Neural progenitor cell (in vitro differentiated cells): ENCODE measurements around the gene ABHD2. TPM values are rescaled to one million over a fixed set of nuclear protein-coding genes. Genes with fewer than 3 reads are reported as not detected.

Source experiments
- DNase-seq: peaks from one replicate; pipeline ENCODE4 v3.0.0-alpha.2; 2016; ENCODE audit warnings: low spot score
- H2AFZ ChIP-seq: fragments of 200-600 bp; sonication (generic); replicated peaks from 2 replicates; pipeline ENCODE4 v1.6.1; 2016; ENCODE audit warnings: antibody characterized with exemption
- H3F3A ChIP-seq: fragments of 200-600 bp; sonication (generic); 2 replicates; pipeline ENCODE4 v1.6.1; 2016; ENCODE audit warnings: antibody characterized with exemption, low read depth
- H3K27ac ChIP-seq: fragments of 200-600 bp; sonication (generic); 2 replicates; pipeline ENCODE4 v1.5.1; 2016; ENCODE audit warnings: mild to moderate bottlenecking
- H3K27me3 ChIP-seq: fragments of 200-600 bp; sonication (generic); 2 replicates; pipeline ENCODE4 v1.6.1; 2016; ENCODE audit warnings: mild to moderate bottlenecking, moderate library complexity
- H3K36me3 ChIP-seq: fragments of 200-600 bp; sonication (generic); 2 replicates; pipeline ENCODE4 v1.5.1; 2016
- H3K4me1 ChIP-seq: fragments of 200-600 bp; sonication (generic); 2 replicates; pipeline ENCODE4 v1.6.1; 2016; ENCODE audit warnings: mixed run types
- H3K4me2 ChIP-seq: fragments of 200-600 bp; sonication (generic); 2 replicates; pipeline ENCODE4 v1.6.1; 2016
- H3K4me3 ChIP-seq: fragments of 200-600 bp; sonication (generic); 2 replicates; pipeline ENCODE4 v1.5.1; 2016
- H3K79me2 ChIP-seq: fragments of 200-600 bp; sonication (generic); 2 replicates; pipeline ENCODE4 v1.6.1; 2016; ENCODE audit warnings: low read depth
- H3K9ac ChIP-seq: fragments of 200-600 bp; sonication (generic); 2 replicates; pipeline ENCODE4 v1.6.1; 2016
- H3K9me3 ChIP-seq: fragments of 200-600 bp; sonication (generic); 2 replicates; pipeline ENCODE4 v1.5.1; 2016; ENCODE audit warnings: low read depth
- H4K20me1 ChIP-seq: fragments of 200-600 bp; sonication (generic); 2 replicates; pipeline ENCODE4 v1.6.1; 2016; ENCODE audit warnings: low read depth
- H3K27ac Mint-ChIP-seq: 3 replicates; pipeline ENCODE4 v1.8.0; 2021; ENCODE audit warnings: mixed read lengths
- H3K27me3 Mint-ChIP-seq: 2 replicates; pipeline ENCODE4 v1.8.0; 2022; ENCODE audit warnings: low read depth, mild to moderate bottlenecking, inconsistent platforms, moderate library complexity, mixed read lengths; ENCODE audit not compliant: insufficient read depth
- H3K36me3 Mint-ChIP-seq: 3 replicates; pipeline ENCODE4 v1.8.0; 2021; ENCODE audit warnings: mixed read lengths
- H3K4me1 Mint-ChIP-seq: 3 replicates; pipeline ENCODE4 v1.8.0; 2021; ENCODE audit warnings: mixed read lengths
- H3K4me3 Mint-ChIP-seq: 3 replicates; pipeline ENCODE4 v1.8.0; 2021; ENCODE audit warnings: mild to moderate bottlenecking, moderate library complexity, mixed read lengths
- H3K9me3 Mint-ChIP-seq: 3 replicates; pipeline ENCODE4 v1.8.0; 2020; ENCODE audit warnings: mixed read lengths
- CTCF ChIP-seq: fragments of 200-600 bp; sonication (generic); IDR thresholded peaks from 2 replicates; pipeline ENCODE4 v1.5.1; 2017; ENCODE audit warnings: antibody characterized with exemption, mild to moderate bottlenecking
- EZH2 ChIP-seq: fragments of 200-600 bp; sonication (generic); IDR thresholded peaks from 2 replicates; pipeline ENCODE4 v1.6.1; 2017; ENCODE audit warnings: antibody characterized with exemption, mild to moderate bottlenecking, moderate library complexity
- EZH2phosphoT487 ChIP-seq: fragments of 200-600 bp; sonication (generic); IDR thresholded peaks from 2 replicates; pipeline ENCODE4 v1.6.1; 2017; ENCODE audit warnings: antibody characterized with exemption
- total RNA-seq: library from RNA; depleted of rRNA; stranded (reverse); fragments of >200 nt; gene quantifications from 2 replicates; pipeline ENCODE4 v1.2.3, GENCODE V29; 2015; ENCODE audit warnings: low replicate concordance

Gene ABHD2
- total RNA-seq, 1 donor from 2014 or later = 10.9 TPM

DNA sequence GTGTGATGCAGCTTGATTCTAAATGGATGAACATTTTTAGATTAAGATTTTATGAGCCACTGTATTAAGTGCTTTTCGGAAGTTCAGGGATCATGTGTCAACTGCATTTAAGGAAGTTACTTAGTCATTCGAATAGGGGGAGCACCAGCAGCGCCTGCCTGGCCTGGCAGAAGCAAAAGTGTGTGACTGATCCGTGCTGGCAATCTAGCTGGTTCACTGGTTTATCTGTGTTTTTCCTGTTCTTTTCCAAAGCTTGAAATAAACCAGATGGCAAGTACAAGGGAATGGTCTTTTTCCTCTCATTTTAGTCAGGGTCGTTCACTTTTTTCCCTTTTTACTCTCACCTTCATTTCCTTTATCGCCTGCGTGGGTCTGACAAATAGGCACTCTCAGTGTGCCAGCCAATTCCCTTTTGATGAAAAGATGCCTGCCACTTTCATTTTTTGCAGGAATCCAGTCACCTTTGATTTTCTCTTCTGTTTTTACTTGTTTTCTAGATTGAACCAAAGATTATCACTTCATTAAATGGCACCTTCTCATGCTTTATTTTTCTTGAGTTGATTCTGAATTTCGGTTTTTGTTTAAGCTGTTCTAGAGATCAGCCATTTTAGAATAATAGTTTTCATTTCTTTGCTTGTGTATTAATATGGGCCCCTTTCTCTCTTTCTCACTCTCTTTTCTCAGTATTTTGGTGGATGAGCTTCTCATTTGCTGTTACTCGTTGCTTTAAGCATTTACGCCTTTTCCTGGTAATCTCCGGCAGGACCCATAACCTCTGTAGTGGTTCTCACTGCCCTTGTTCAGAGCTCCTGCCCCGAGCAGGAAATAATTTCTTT is 2.8 kb downstream of the ABHD2 start:
- Mint-ChIP-seq H3K9me3 (no peaks in the 10 kb centered on the region), H3K4me3 (no peak overlapping the region), H3K4me1 (peaks cover 37% of the 10 kb centered on the region), H3K36me3 (no peaks in the 10 kb centered on the region), H3K27ac (no peak overlapping the region), H3K27me3 (peaks cover 3% of the 10 kb centered on the region)
- H3K9me3 ChIP-seq = no peaks in the 10 kb centered on the region
- no peaks in the 10 kb centered on the region for H3K27me3 ChIP-seq
- H4K20me1 ChIP-seq = no peaks in the 10 kb centered on the region
- no peak overlapping the region for H3K4me2 ChIP-seq
- H3F3A ChIP-seq = peaks cover 12% of the 10 kb centered on the region
- H2AFZ ChIP-seq = no peak overlapping the region
- no peaks in the 10 kb centered on the region for H3K79me2 ChIP-seq
- H3K36me3 ChIP-seq = no peaks in the 10 kb centered on the region
- TF ChIP-seq EZH2phosphoT487 (no peak), EZH2 (no peak), CTCF (no peak)
- H3K4me3 ChIP-seq = no peak overlapping the region
- H3K4me1 ChIP-seq = peaks cover 18% of the 10 kb centered on the region
- no peak overlapping the region for H3K9ac ChIP-seq
- no peak overlapping the region for H3K27ac ChIP-seq
- no peak for DNase-seq

- H2AFZ ChIP-seq = no peak overlapping the region
- no peak overlapping the region for H3K4me3 ChIP-seq
- H3K27ac Mint-ChIP-seq = no peak overlapping the region
- H3K9me3 ChIP-seq = no peaks in the 10 kb centered on the region
- no peaks in the 10 kb centered on the region for H4K20me1 ChIP-seq
- no peaks in the 10 kb centered on the region for H3K9me3 Mint-ChIP-seq
- no peaks in the 10 kb centered on the region for H3K36me3 ChIP-seq
- H3K4me2 ChIP-seq = no peak overlapping the region
- no peak overlapping the region for H3K4me3 Mint-ChIP-seq
- H3F3A ChIP-seq = peaks cover 12% of the 10 kb centered on the region
- no peak overlapping the region for H3K27ac ChIP-seq
- H3K36me3 Mint-ChIP-seq = no peaks in the 10 kb centered on the region
- H3K27me3 ChIP-seq = no peaks in the 10 kb centered on the region
- H3K79me2 ChIP-seq = no peaks in the 10 kb centered on the region
- peaks cover 3% of the 10 kb centered on the region for H3K27me3 Mint-ChIP-seq
- H3K4me1 ChIP-seq = peaks cover 18% of the 10 kb centered on the region
- H3K9ac ChIP-seq = peak overlapping the region; percentile 11
- no peak for DNase-seq
- peaks cover 35% of the 10 kb centered on the region for H3K4me1 Mint-ChIP-seq
- TF ChIP-seq CTCF = no peak
- no peak for TF ChIP-seq EZH2phosphoT487
- no peak for TF ChIP-seq EZH2
Measured at GRCh38 chr15:89091627-89092220, 3.5 kb downstream of the ABHD2 start.

GRCh38 chr15:89093509-89093908 is 5.3 kb downstream of the ABHD2 start:
- Histone ChIP-seq H3K36me3 (no peaks in the 10 kb centered on the region), H3K27me3 (no peaks in the 10 kb centered on the region), H3K9me3 (no peaks in the 10 kb centered on the region), H3K4me1 (peaks cover 12% of the 10 kb centered on the region), H3K79me2 (no peaks in the 10 kb centered on the region), H3K4me3 (no peak overlapping the region), H4K20me1 (no peaks in the 10 kb centered on the region), H3K4me2 (no peak overlapping the region), H2AFZ (no peak overlapping the region), H3K9ac (no peak overlapping the region), H3K27ac (no peak overlapping the region), H3F3A (no peaks in the 10 kb centered on the region)
- no peaks in the 10 kb centered on the region for H3K9me3 Mint-ChIP-seq
- H3K27me3 Mint-ChIP-seq = peaks cover 3% of the 10 kb centered on the region
- H3K4me3 Mint-ChIP-seq = no peak overlapping the region
- DNase-seq = no peak
- TF ChIP-seq EZH2phosphoT487 (no peak), EZH2 (no peak), CTCF (no peak)
- peak overlapping the region; percentile 6 for H3K27ac Mint-ChIP-seq
- H3K36me3 Mint-ChIP-seq = no peaks in the 10 kb centered on the region
- H3K4me1 Mint-ChIP-seq = peaks cover 28% of the 10 kb centered on the region
